Stimulated activated CD4-positive, alpha-beta T cell treated with anti-CD3 and anti-CD28 coated beads, Interleukin-15, amount 100 ng/mL, for 1 hour (primary cell): ENCODE data around the gene APOL5.
"Not testable (repeated sequence)": the region's sequence is repeated elsewhere in the genome, so short reads cannot be mapped to it uniquely, and the experiment has no call there.

Experiments used
- DNase-seq, 2 donors: peaks; one replicate each; pipeline ENCODE4 v3.0.0-alpha.2; 2020; ENCODE audit warnings: low read depth in 1 of 2, low spot score in 1 of 2

The APOL5 gene

GRCh38 chr22:35717572-35717971 is at the start of gene APOL5:
Gene APOL5, plus strand, starts transcription at chr22:35717872. Its CDS starts 0 bp downstream, at chr22:35717872.
- DNase-seq: no peak

- no peak for DNase-seq
Measured at GRCh38 chr22:35674335-35674734, 43.3 kb upstream of the APOL5 start.

- DNase-seq: not testable (repeated sequence)
Measured at GRCh38 chr22:35676065-35676464, 41.6 kb upstream of the APOL5 start.

- no peak for DNase-seq
Measured at GRCh38 chr22:35677460-35678187, 40.0 kb upstream of the APOL5 start.

- no peak for DNase-seq
Measured at GRCh38 chr22:35678836-35679235, 38.8 kb upstream of the APOL5 start.

GRCh38 chr22:35679492-35679891 is 38.2 kb upstream of the APOL5 start:
- DNase-seq: peak in 1 of 2 donors; percentile 40

- DNase-seq: no peak
Measured at GRCh38 chr22:35681454-35682052, 36.1 kb upstream of the APOL5 start.

- no peak for DNase-seq
Measured at GRCh38 chr22:35683560-35683959, 34.1 kb upstream of the APOL5 start.

- no peak for DNase-seq
Measured at GRCh38 chr22:35684270-35684700, 33.4 kb upstream of the APOL5 start.

- DNase-seq: no peak
Measured at GRCh38 chr22:35684732-35685131, 32.9 kb upstream of the APOL5 start.

- no peak for DNase-seq
Measured at GRCh38 chr22:35685731-35686130, 31.9 kb upstream of the APOL5 start.

GRCh38 chr22:35686298-35686697 is 31.4 kb upstream of the APOL5 start:
- no peak for DNase-seq

GRCh38 chr22:35687461-35687860 is 30.2 kb upstream of the APOL5 start:
- DNase-seq: no peak

- no peak for DNase-seq
Measured at GRCh38 chr22:35688913-35689675, 28.6 kb upstream of the APOL5 start.

- DNase-seq: no peak
Measured at GRCh38 chr22:35690001-35690400, 27.7 kb upstream of the APOL5 start.

GRCh38 chr22:35695202-35695601 is 22.5 kb upstream of the APOL5 start:
- DNase-seq: no peak

- no peak for DNase-seq
Measured at GRCh38 chr22:35697142-35697541, 20.5 kb upstream of the APOL5 start.

GRCh38 chr22:35699852-35700251 is 17.8 kb upstream of the APOL5 start:
- DNase-seq: not testable (repeated sequence)

GRCh38 chr22:35703861-35704584 is 13.6 kb upstream of the APOL5 start:
- no peak for DNase-seq

- no peak for DNase-seq
Measured at GRCh38 chr22:35705141-35705540, 12.5 kb upstream of the APOL5 start.

- DNase-seq: no peak
Measured at GRCh38 chr22:35708453-35708852, 9.2 kb upstream of the APOL5 start.
